H1 (cell line): ENCODE results near the gene FMN2. TPM values are rescaled to one million over a fixed set of nuclear protein-coding genes. Genes with fewer than 3 reads are reported as not detected.

Experiments used
- CTCF ChIA-PET: fragments of 300-600 bp; sonication (Branson Sonifier 250); formaldehyde crosslinking; loops from one replicate; lab custom pipeline; 2021; ENCODE audit not compliant: partially characterized antibody; lab: Charles Lee
- POLR2A ChIA-PET: fragments of 300-600 bp; sonication (Branson Sonifier 250); formaldehyde crosslinking; loops from one replicate; lab custom pipeline; 2021; ENCODE audit warnings: inconsistent platforms; ENCODE audit not compliant: partially characterized antibody; lab: Charles Lee
- DNase-seq, 2 experiments: peaks; one replicate each; pipeline versions ENCODE4 v3.0.0 to v3.0.0-alpha.2; 2010 to 2022; ENCODE audit warnings: low spot score in 2 of 2, low read depth in 1 of 2, mixed read lengths in 1 of 2
- FAIRE-seq: peaks from 2 replicates; lab custom pipeline; 2011; peaks lifted over from hg19 to GRCh38; lab: Jason Lieb, UNC
- H2AFZ ChIP-seq: 2 replicates; pipeline ENCODE4 v1.8.1; 2012; ENCODE audit warnings: low read length, inconsistent platforms
- H2AK5ac ChIP-seq: 2 replicates; pipeline ENCODE4 v1.6.1; 2013; ENCODE audit warnings: low read depth, low read length
- H2BK120ac ChIP-seq: replicated peaks from 2 replicates; pipeline ENCODE3; 2013; ENCODE audit warnings: low read depth, low read length, inconsistent platforms
- H2BK12ac ChIP-seq: 2 replicates; pipeline ENCODE4 v1.6.1; 2013; ENCODE audit warnings: low read depth, low read length
- H2BK15ac ChIP-seq: 2 replicates; pipeline ENCODE4 v1.6.1; 2013; ENCODE audit warnings: low read length
- H2BK20ac ChIP-seq: 2 replicates; pipeline ENCODE4 v1.6.1; 2013; ENCODE audit warnings: low read length
- H2BK5ac ChIP-seq: 2 replicates; pipeline ENCODE4 v1.6.1; 2013; ENCODE audit warnings: low read depth, low read length
- H3K14ac ChIP-seq: 2 replicates; pipeline ENCODE4 v1.6.1; 2013; ENCODE audit warnings: inconsistent platforms; ENCODE audit not compliant: insufficient read length
- H3K18ac ChIP-seq: 2 replicates; pipeline ENCODE4 v1.6.1; 2013; ENCODE audit warnings: low read length; ENCODE audit errors: extremely low read depth
- H3K23ac ChIP-seq: 2 replicates; pipeline ENCODE4 v1.6.1; 2013; ENCODE audit warnings: inconsistent platforms; ENCODE audit not compliant: insufficient read length
- H3K23me2 ChIP-seq: 2 replicates; pipeline ENCODE4 v1.6.1; 2013; ENCODE audit warnings: low read depth, low read length
- H3K27ac ChIP-seq: 2 replicates; pipeline ENCODE4 v1.6.1; 2011; ENCODE audit warnings: low read depth, low read length, inconsistent platforms
- H3K27me3 ChIP-seq, 4 experiments: replicated peaks in 1 of 4; 1 replicate in 1 of 4; 2 replicates in 3 of 4; pipeline versions ENCODE4 v1.6.1 to v1.8.1; 2011 to 2013; ENCODE audit warnings: low read length in 3 of 4, mild to moderate bottlenecking in 3 of 4, inconsistent platforms in 2 of 4, mixed read lengths in 2 of 4, moderate library complexity in 1 of 4; ENCODE audit not compliant: control insufficient read depth in 3 of 4, insufficient read depth in 3 of 4; ENCODE audit errors: extremely low read depth in 1 of 4
- H3K36me3 ChIP-seq, 4 experiments: 2 replicates each; pipeline versions ENCODE4 v1.6.1 to v1.8.1; 2011 to 2013; ENCODE audit warnings: mild to moderate bottlenecking in 4 of 4, low read length in 3 of 4, moderate library complexity in 2 of 4, control low read depth in 1 of 4, inconsistent platforms in 1 of 4; ENCODE audit not compliant: insufficient read depth in 4 of 4, control insufficient read depth in 2 of 4
- H3K4ac ChIP-seq: replicated peaks from 2 replicates; pipeline ENCODE3; 2013; ENCODE audit warnings: low read length, low read depth, mixed read lengths, inconsistent platforms; ENCODE audit not compliant: insufficient read length
- H3K4me1 ChIP-seq, 4 experiments: replicated peaks in 1 of 4; 1 replicate in 1 of 4; 2 replicates in 3 of 4; pipeline versions ENCODE4 v1.6.1 to v1.8.1; 2011 to 2013; ENCODE audit warnings: low read length in 3 of 4, inconsistent platforms in 2 of 4, mixed read lengths in 1 of 4; ENCODE audit not compliant: insufficient read depth in 4 of 4, control insufficient read depth in 3 of 4
- H3K4me2 ChIP-seq, 2 experiments: 2 replicates each; pipeline versions ENCODE4 v1.6.1 to v1.8.1; 2011 to 2013; ENCODE audit warnings: low read depth in 2 of 2, low read length in 2 of 2, control low read depth in 1 of 2, inconsistent platforms in 1 of 2, mild to moderate bottlenecking in 1 of 2; ENCODE audit not compliant: insufficient read depth in 1 of 2
- H3K4me3 ChIP-seq, 4 experiments: fragments of 200-600, 300-600 bp in 1 of 4; sonication (generic), shearing (Covaris generic), sonication (Bioruptor Twin) in 1 of 4; 2 replicates each; pipeline versions ENCODE4 v1.5.1 to v1.8.1; 2011 to 2016; ENCODE audit warnings: low read length in 4 of 4, low read depth in 3 of 4, control low read depth in 2 of 4, inconsistent platforms in 2 of 4, mild to moderate bottlenecking in 2 of 4, mixed read lengths in 1 of 4, moderate library complexity in 1 of 4; ENCODE audit not compliant: insufficient read depth in 2 of 4; ENCODE audit errors: extremely low read depth in 1 of 4
- H3K56ac ChIP-seq: replicated peaks from 2 replicates; pipeline ENCODE3; 2013; ENCODE audit warnings: low read depth, mild to moderate bottlenecking, mixed read lengths, low read length, inconsistent platforms; ENCODE audit not compliant: insufficient read length
- H3K79me1 ChIP-seq: 2 replicates; pipeline ENCODE4 v1.6.1; 2013; ENCODE audit warnings: low read depth, low read length, control low read depth
- H3K79me2 ChIP-seq, 2 experiments: 2 replicates each; pipeline versions ENCODE4 v1.6.1 to v1.8.1; 2012 to 2013; ENCODE audit warnings: low read length in 2 of 2, mild to moderate bottlenecking in 2 of 2, inconsistent platforms in 1 of 2; ENCODE audit not compliant: insufficient read depth in 2 of 2, control insufficient read depth in 1 of 2
- H3K9ac ChIP-seq, 4 experiments: replicated peaks in 1 of 4; 1 replicate in 1 of 4; 2 replicates in 3 of 4; pipeline versions ENCODE4 v1.6.1 to v1.8.1; 2011 to 2013; ENCODE audit warnings: low read depth in 3 of 4, low read length in 3 of 4, control low read depth in 2 of 4, mild to moderate bottlenecking in 2 of 4, moderate library complexity in 2 of 4, inconsistent platforms in 1 of 4; ENCODE audit errors: extremely low read depth in 1 of 4
- H3K9me3 ChIP-seq, 2 experiments: 2 replicates each; pipeline versions ENCODE4 v1.6.1 to v1.8.1; 2012 to 2013; ENCODE audit warnings: mild to moderate bottlenecking in 2 of 2, moderate library complexity in 2 of 2, control low read depth in 1 of 2, inconsistent platforms in 1 of 2, low read depth in 1 of 2, low read length in 1 of 2, mixed read lengths in 1 of 2; ENCODE audit not compliant: insufficient read depth in 2 of 2
- H4K20me1 ChIP-seq, 2 experiments: replicated peaks in 1 of 2; 2 replicates each; pipeline versions ENCODE3 to v1.8.1; 2011 to 2013; ENCODE audit warnings: inconsistent platforms in 2 of 2, low read length in 2 of 2, mild to moderate bottlenecking in 1 of 2; ENCODE audit not compliant: insufficient read depth in 2 of 2, control insufficient read depth in 1 of 2
- H4K5ac ChIP-seq: 2 replicates; pipeline ENCODE4 v1.6.1; 2013; ENCODE audit warnings: low read length, low read depth, mixed read lengths, inconsistent platforms; ENCODE audit not compliant: insufficient read length
- H4K8ac ChIP-seq: 2 replicates; pipeline ENCODE4 v1.8.0; 2013; ENCODE audit warnings: mild to moderate bottlenecking, moderate library complexity, low read length, inconsistent platforms; ENCODE audit not compliant: insufficient read depth; ENCODE audit errors: extremely low read depth
- H4K91ac ChIP-seq: replicated peaks from 2 replicates; pipeline ENCODE3; 2013; ENCODE audit warnings: low read length, mixed read lengths, inconsistent platforms; ENCODE audit not compliant: insufficient read length
- BCL11A ChIP-seq, 2 experiments: IDR thresholded peaks; one replicate each; pipeline ENCODE4 v1.6.1; 2011; ENCODE audit warnings: low read depth in 2 of 2, low read length in 2 of 2, mild to moderate bottlenecking in 2 of 2
- CEBPB ChIP-seq: IDR thresholded peaks from 2 replicates; pipeline ENCODE4 v1.6.1; 2012; ENCODE audit warnings: low read depth, low read length
- CHD2 ChIP-seq: IDR thresholded peaks from 2 replicates; pipeline ENCODE4 v1.6.1; 2012; ENCODE audit warnings: low read length, improper control_type of control experiment
- JUN ChIP-seq: IDR thresholded peaks from 2 replicates; pipeline ENCODE4 v1.6.1; 2011; ENCODE audit warnings: low read depth, mild to moderate bottlenecking, improper control_type of control experiment, low read length
- JUND ChIP-seq: IDR thresholded peaks from 2 replicates; pipeline ENCODE4 v1.6.1; 2011; ENCODE audit warnings: mild to moderate bottlenecking, improper control_type of control experiment, low read length
- MAFK ChIP-seq: IDR thresholded peaks from 2 replicates; pipeline ENCODE4 v1.6.1; 2012; ENCODE audit warnings: low read depth, mild to moderate bottlenecking, improper control_type of control experiment, low read length
- RNF2 ChIP-seq: fragments of 200-900, 300-1000 bp; sonication (generic); IDR thresholded peaks from 2 replicates; pipeline ENCODE4 v1.7.1; 2016; ENCODE audit warnings: borderline replicate concordance, low read depth, mild to moderate bottlenecking, antibody characterized with exemption, low read length; ENCODE audit not compliant: poor library complexity, severe bottlenecking; ENCODE audit errors: missing control alignments
- SP2 ChIP-seq: IDR thresholded peaks from 2 replicates; pipeline ENCODE4 v1.6.1; 2012; ENCODE audit warnings: mild to moderate bottlenecking, low read length, inconsistent platforms
- TCF12 ChIP-seq: IDR thresholded peaks from 2 replicates; pipeline ENCODE4 v1.6.1; 2011; ENCODE audit warnings: low read depth, mild to moderate bottlenecking, low read length
- WGBS, 2 experiments: shearing (Covaris generic) in 1 of 2; methylation state at CpG; one replicate each; pipeline versions ENCODE4 v1.1.6 to v1.1.7; 2013 to 2015; ENCODE audit warnings: low lambda C conversion rate in 2 of 2, mixed read lengths in 2 of 2, inconsistent platforms in 1 of 2, low coverage in 1 of 2, missing lambda C conversion rate in 1 of 2; ENCODE audit not compliant: insufficient replicate concordance in 2 of 2, insufficient coverage in 1 of 2, insufficient read length in 1 of 2; ENCODE audit errors: extremely low coverage in 1 of 2, missing lambda C conversion rate in 1 of 2; 5-methylcytosine and 5-hydroxymethylcytosine counted together
- polyA plus RNA-seq, 7 experiments: library from polyadenylated mRNA; depleted of rRNA in 3 of 7; stranded (reverse) in 5 of 7; unstranded in 2 of 7; fragments of >200 nt in 5 of 7; fragments of 200-250 nt in 2 of 7; gene quantifications; 1 replicate in 5 of 7; 2 replicates in 1 of 7; 4 replicates in 1 of 7; pipeline versions ENCODE4 v1.2.1 to v1.2.3, GENCODE V29; 2011 to 2013; ENCODE audit warnings: missing spikeins in 2 of 7, mixed read lengths in 2 of 7
- total RNA-seq: library from RNA; stranded (reverse); fragmentation: NEBNext Ultra II Directional; extraction: Animal tissue kit (Norgen Biotek cat#: 25700); gene quantifications from 2 replicates; pipeline ENCODE4 v1.2.1, GENCODE V29; 2021

The FMN2 gene
- total and polyA plus RNA-seq, 2 of the 8 experiments (the other 6 are each of a cell fraction or from before 2014, with no cell fraction given): 0.83 to 2.0 TPM

DNA sequence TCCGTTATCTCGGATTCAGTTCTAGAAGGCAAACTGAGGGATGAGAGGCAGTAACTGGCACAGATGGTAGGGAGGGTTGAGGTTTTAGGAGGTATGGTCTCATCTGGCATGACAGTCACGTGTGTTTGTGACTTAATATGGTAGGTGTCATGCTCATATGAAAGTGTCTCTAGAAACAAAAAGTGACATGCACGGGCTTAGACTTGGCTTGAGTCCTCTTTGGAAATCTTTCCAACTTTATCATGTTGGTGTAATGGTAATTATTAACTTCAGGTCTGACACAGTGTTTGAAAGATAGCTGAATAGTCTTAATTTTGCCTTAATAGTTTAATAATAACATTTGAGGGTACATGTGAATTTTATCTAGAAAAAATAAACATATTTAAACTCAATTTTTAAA is 218.1 kb downstream of the FMN2 start:
- Histone ChIP-seq H2BK20ac (no peak overlapping the region), H3K36me3 (no peaks in the 10 kb centered on the region), H3K4ac (no peak overlapping the region), H3K23me2 (no peaks in the 10 kb centered on the region), H3K79me2 (no peaks in the 10 kb centered on the region), H2AK5ac (no peak overlapping the region), H2AFZ (no peak overlapping the region), H2BK12ac (no peak overlapping the region), H2BK120ac (no peak overlapping the region), H3K9me3 (0 out of 4 replicates have a peak, but pooled peaks cover 0 to 2% of the 10 kb centered on the region in 2 experiments), H3K79me1 (no peaks in the 10 kb centered on the region), H4K8ac (no peak overlapping the region), H3K4me2 (no peak overlapping the region), H4K5ac (no peak overlapping the region), H3K27me3 (no peaks in the 10 kb centered on the region), H4K91ac (no peak overlapping the region), H3K23ac (no peak overlapping the region), H3K56ac (no peak overlapping the region), H3K4me1 (0 out of 7 replicates have a peak, but pooled peaks cover 0 to 4% (median under 1%) of the 10 kb centered on the region in 4 experiments), H3K14ac (no peak overlapping the region), H4K20me1 (no peaks in the 10 kb centered on the region), H2BK5ac (no peak overlapping the region), H3K18ac (no peak overlapping the region), H3K4me3 (no peak overlapping the region), H3K9ac (no peak overlapping the region), H3K27ac (no peak overlapping the region), H2BK15ac (no peak overlapping the region)
- ChIA-PET POLR2A (no interaction called here), CTCF (interaction anchor here (0.6 kb wide), 1 partner anchor 183 kb away, joined by 3 read pairs; no protein-coding TSS in a partner anchor)
- TF ChIP-seq JUND (no peak), CEBPB (no peak), JUN (no peak), TCF12 (no peak), CHD2 (no peak), SP2 (no peak), MAFK (no peak), RNF2 (no peak), BCL11A (IDR thresholded peaks at IDR 0.05; ENCODE audit: low read depth in 2 of 2, low read length in 2 of 2) (no peak)
- FAIRE-seq (no peak), DNase-seq (no peak)
- 87% methylated on average over 4 of the region's 4 CpGs; no CpG with 5 or more reads in 1 of the 2 experiments for WGBS, 2 experiments
